ENCODE data around the gene MSH5. TPM values are rescaled to one million over a fixed set of nuclear protein-coding genes. Genes with fewer than 3 reads are reported as not detected.
A peak's percentile ranks its signal among the peaks of the same experiment; 100 is the strongest.

Gene MSH5
- total and polyA plus RNA-seq, 9 of the 15 experiments (the other 6 are each of a cell fraction or from before 2014, with no cell fraction given) = 12.5 to 104 (median 46.6) TPM

GRCh38 chr6:31777667-31778050 lies 37.9 kb downstream of the MSH5 start (continued):
- TF ChIP-seq ZNF197 (CRISPR knock-in tag; IDR thresholded peaks at IDR 0.05; ENCODE audit: low read depth) (0 out of 2 replicates have a peak, but pooled peaks have one; percentile 6), ZC3H8 (IDR thresholded peaks at IDR 0.05) (no peak), ZBTB11 (CRISPR knock-in tag; IDR thresholded peaks at IDR 0.05) (0 out of 6 replicates have a peak, but pooled peaks of 1 of the 3 experiments have one; percentile 5), TAF7 (tag; IDR thresholded peaks at IDR 0.05) (0 out of 2 replicates have a peak, but pooled peaks have one; percentile 4), ZNF146 (CRISPR knock-in tag; IDR thresholded peaks at IDR 0.05; ENCODE audit: unreplicated experiment) (no peak), POLR2G (IDR thresholded peaks at IDR 0.05; ENCODE audit: low read depth, low read length) (no peak), BCL6 (CRISPR knock-in tag; IDR thresholded peaks at IDR 0.05) (no peak)
- TF ChIP-seq, protein P1, sequence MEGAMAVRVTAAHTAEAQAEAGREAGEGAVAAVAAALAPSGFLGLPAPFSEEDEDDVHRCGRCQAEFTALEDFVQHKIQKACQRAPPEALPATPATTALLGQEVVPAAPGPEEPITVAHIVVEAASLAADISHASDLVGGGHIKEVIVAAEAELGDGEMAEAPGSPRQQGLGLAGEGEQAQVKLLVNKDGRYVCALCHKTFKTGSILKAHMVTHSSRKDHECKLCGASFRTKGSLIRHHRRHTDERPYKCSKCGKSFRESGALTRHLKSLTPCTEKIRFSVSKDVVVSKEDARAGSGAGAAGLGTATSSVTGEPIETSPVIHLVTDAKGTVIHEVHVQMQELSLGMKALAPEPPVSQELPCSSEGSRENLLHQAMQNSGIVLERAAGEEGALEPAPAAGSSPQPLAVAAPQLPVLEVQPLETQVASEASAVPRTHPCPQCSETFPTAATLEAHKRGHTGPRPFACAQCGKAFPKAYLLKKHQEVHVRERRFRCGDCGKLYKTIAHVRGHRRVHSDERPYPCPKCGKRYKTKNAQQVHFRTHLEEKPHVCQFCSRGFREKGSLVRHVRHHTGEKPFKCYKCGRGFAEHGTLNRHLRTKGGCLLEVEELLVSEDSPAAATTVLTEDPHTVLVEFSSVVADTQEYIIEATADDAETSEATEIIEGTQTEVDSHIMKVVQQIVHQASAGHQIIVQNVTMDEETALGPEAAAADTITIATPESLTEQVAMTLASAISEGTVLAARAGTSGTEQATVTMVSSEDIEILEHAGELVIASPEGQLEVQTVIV (CRISPR knock-in tag; IDR thresholded peaks at IDR 0.05; ENCODE audit: borderline replicate concordance) = 0 out of 2 replicates have a peak, but pooled peaks have one; percentile 56
